Measurements from ENCODE around the gene GPSM1.

GPSM1 gene

GRCh38 chr9:136393531-136393930 lies 66.2 kb downstream of the GPSM1 start:
- H3K27me3 ChIP-seq (replicated peaks; ENCODE audit: control insufficient read depth, insufficient read depth, low read length) = no peaks in the 10 kb centered on the region
- H3K4me1 ChIP-seq (ENCODE audit: control insufficient read depth, insufficient read depth, low read length) = peaks cover 39% of the 10 kb centered on the region
- no peaks in the 10 kb centered on the region for H3K9me3 ChIP-seq (ENCODE audit: control insufficient read depth, low read length)
- peak overlapping the region; percentile 76 for H3K9ac ChIP-seq (ENCODE audit: low read length)
- H3K4me3 ChIP-seq (ENCODE audit: low read length) = peak overlapping the region; percentile 34
- no peak for DNase-seq (ENCODE audit: low read depth)
- H3K36me3 ChIP-seq (ENCODE audit: control insufficient read depth, insufficient read depth, low read length, severe bottlenecking) = peaks cover 52% of the 10 kb centered on the region

GRCh38 chr9:136394312-136395019 lies 67.1 kb downstream of the GPSM1 start:
- H3K36me3 ChIP-seq (ENCODE audit: control insufficient read depth, insufficient read depth, low read length, severe bottlenecking) = peaks cover 42% of the 10 kb centered on the region
- H3K4me1 ChIP-seq (ENCODE audit: control insufficient read depth, insufficient read depth, low read length) = peaks cover 47% of the 10 kb centered on the region
- DNase-seq (ENCODE audit: low read depth) = no peak
- no peaks in the 10 kb centered on the region for H3K9me3 ChIP-seq (ENCODE audit: control insufficient read depth, low read length)
- H3K4me3 ChIP-seq (ENCODE audit: low read length) = no peak overlapping the region
- H3K9ac ChIP-seq (ENCODE audit: low read length) = peak overlapping the region; percentile 76
- no peaks in the 10 kb centered on the region for H3K27me3 ChIP-seq (replicated peaks; ENCODE audit: control insufficient read depth, insufficient read depth, low read length)

- Histone ChIP-seq H3K9me3 (ENCODE audit: control insufficient read depth, low read length) (no peaks in the 10 kb centered on the region), H3K4me1 (ENCODE audit: control insufficient read depth, insufficient read depth, low read length) (peaks cover 47% of the 10 kb centered on the region), H3K27me3 (replicated peaks; ENCODE audit: control insufficient read depth, insufficient read depth, low read length) (no peaks in the 10 kb centered on the region), H3K36me3 (ENCODE audit: control insufficient read depth, insufficient read depth, low read length, severe bottlenecking) (peaks cover 37% of the 10 kb centered on the region), H3K4me3 (ENCODE audit: low read length) (no peak overlapping the region), H3K9ac (ENCODE audit: low read length) (peak overlapping the region; percentile 57)
- no peak for DNase-seq (ENCODE audit: low read depth)
These were observed 67.6 kb downstream of the GPSM1 start for GRCh38 chr9:136395020-136395340.

DNA sequence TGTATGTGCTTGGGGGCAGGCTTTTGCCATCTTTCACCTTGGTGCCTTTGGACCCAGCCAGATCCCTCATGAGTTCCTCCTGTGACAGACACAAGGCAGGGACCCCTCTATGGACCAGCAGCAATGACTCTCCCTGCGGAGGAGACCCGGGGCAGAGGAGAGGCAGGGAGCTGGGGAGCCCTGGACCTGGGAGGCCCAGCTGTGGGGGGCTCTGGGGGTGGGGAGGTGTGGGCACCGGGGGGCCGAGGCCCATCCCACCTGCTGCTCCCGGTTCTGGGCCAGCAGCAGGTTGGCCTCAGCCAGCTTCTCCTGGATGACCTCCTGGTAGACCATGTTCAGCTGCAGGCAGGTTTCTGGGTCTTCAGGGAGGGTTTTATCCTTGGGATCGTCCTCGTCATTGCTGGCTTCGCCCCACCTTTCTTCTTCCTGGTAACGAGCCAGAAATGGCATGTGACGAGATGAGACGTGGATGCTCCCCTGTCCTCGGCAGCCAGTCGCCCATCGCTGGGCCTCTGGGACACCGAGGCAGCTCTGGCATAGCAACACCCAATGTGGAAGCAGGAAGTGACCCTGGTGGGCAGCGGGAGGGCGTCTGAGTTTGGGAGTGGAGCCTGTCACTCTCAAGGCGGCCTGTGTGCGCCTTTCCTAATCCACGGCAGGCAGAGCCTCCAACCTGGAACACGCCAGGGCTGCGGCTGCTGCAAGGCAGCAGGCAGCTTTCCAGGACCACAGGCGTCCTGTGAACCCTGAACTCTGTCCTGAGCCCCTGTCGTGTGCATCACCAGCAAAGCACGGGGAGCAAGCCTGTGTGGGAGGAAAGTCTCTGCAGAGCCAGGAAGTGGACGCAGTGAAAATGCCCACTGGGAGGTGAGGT lies 68.2 kb downstream of the GPSM1 start:
- no peak for DNase-seq (ENCODE audit: low read depth)
- no peak overlapping the region for H3K4me3 ChIP-seq (ENCODE audit: low read length)
- H3K4me1 ChIP-seq (ENCODE audit: control insufficient read depth, insufficient read depth, low read length) = peaks cover 50% of the 10 kb centered on the region
- H3K27me3 ChIP-seq (replicated peaks; ENCODE audit: control insufficient read depth, insufficient read depth, low read length) = no peaks in the 10 kb centered on the region
- H3K9ac ChIP-seq (ENCODE audit: low read length) = peak overlapping the region; percentile 57
- peaks cover 36% of the 10 kb centered on the region for H3K36me3 ChIP-seq (ENCODE audit: control insufficient read depth, insufficient read depth, low read length, severe bottlenecking)
- H3K9me3 ChIP-seq (ENCODE audit: control insufficient read depth, low read length) = no peaks in the 10 kb centered on the region

- Histone ChIP-seq H3K9me3 (ENCODE audit: control insufficient read depth, low read length) (no peaks in the 10 kb centered on the region), H3K4me1 (ENCODE audit: control insufficient read depth, insufficient read depth, low read length) (peaks cover 50% of the 10 kb centered on the region), H3K4me3 (ENCODE audit: low read length) (no peak overlapping the region), H3K36me3 (ENCODE audit: control insufficient read depth, insufficient read depth, low read length, severe bottlenecking) (peaks cover 35% of the 10 kb centered on the region), H3K27me3 (replicated peaks; ENCODE audit: control insufficient read depth, insufficient read depth, low read length) (no peaks in the 10 kb centered on the region), H3K9ac (ENCODE audit: low read length) (no peak overlapping the region)
- DNase-seq (ENCODE audit: low read depth) = no peak
These were observed 68.8 kb downstream of the GPSM1 start for GRCh38 chr9:136396219-136396515.

DNA sequence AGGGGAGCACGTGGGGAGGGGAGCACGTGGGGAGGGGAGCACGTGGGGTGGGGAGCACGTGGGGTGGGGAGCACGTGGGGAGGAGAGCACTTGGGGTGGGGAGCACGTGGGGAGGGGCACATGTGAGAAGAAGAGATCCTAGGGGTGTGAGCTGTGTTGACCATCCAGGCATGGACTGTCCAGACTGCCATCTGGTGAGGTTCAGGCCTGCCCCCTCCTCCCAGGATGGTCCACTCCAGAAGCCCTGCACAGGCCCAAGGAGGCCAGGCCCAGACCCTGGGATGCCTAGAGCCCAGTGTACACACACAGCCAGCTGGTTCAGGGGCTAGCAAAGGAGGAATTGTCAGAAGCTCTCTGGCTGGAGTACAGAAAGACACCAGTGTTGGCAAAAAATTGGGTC lies 70.3 kb downstream of the GPSM1 start:
- no peak overlapping the region for H3K4me3 ChIP-seq (ENCODE audit: low read length)
- DNase-seq (ENCODE audit: low read depth) = no peak
- no peak overlapping the region for H3K9ac ChIP-seq (ENCODE audit: low read length)
- no peaks in the 10 kb centered on the region for H3K27me3 ChIP-seq (replicated peaks; ENCODE audit: control insufficient read depth, insufficient read depth, low read length)
- no peaks in the 10 kb centered on the region for H3K9me3 ChIP-seq (ENCODE audit: control insufficient read depth, low read length)
- H3K4me1 ChIP-seq (ENCODE audit: control insufficient read depth, insufficient read depth, low read length) = peaks cover 35% of the 10 kb centered on the region
- peaks cover 43% of the 10 kb centered on the region for H3K36me3 ChIP-seq (ENCODE audit: control insufficient read depth, insufficient read depth, low read length, severe bottlenecking)

DNA sequence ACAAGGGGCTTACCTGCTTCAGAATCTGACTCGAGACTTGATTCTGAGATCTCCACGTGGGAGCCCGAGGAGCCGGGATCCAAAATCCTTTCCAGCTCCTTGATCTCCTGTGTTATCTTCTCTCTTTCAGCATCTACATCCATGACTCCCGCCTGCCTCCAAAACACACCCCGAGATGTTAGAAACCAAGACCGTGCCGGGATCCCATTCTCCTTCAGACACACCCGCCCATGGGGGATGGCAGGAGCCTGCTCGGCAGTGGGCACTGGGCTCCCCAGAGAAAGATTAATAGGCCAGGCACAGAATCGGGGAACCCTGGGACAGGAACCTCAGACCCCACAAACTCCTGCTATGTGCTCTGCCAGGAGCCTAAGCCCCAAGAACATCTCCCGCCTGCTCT lies 70.9 kb downstream of the GPSM1 start:
- H3K4me1 ChIP-seq (ENCODE audit: control insufficient read depth, insufficient read depth, low read length) = peaks cover 29% of the 10 kb centered on the region
- H3K4me3 ChIP-seq (ENCODE audit: low read length) = no peak overlapping the region
- DNase-seq (ENCODE audit: low read depth) = no peak
- no peaks in the 10 kb centered on the region for H3K27me3 ChIP-seq (replicated peaks; ENCODE audit: control insufficient read depth, insufficient read depth, low read length)
- no peaks in the 10 kb centered on the region for H3K9me3 ChIP-seq (ENCODE audit: control insufficient read depth, low read length)
- peaks cover 44% of the 10 kb centered on the region for H3K36me3 ChIP-seq (ENCODE audit: control insufficient read depth, insufficient read depth, low read length, severe bottlenecking)
- peak overlapping the region; percentile 88 for H3K9ac ChIP-seq (ENCODE audit: low read length)

GRCh38 chr9:136399176-136400037 lies 72.1 kb downstream of the GPSM1 start:
- Histone ChIP-seq H3K36me3 (ENCODE audit: control insufficient read depth, insufficient read depth, low read length, severe bottlenecking) (peaks cover 55% of the 10 kb centered on the region), H3K27me3 (replicated peaks; ENCODE audit: control insufficient read depth, insufficient read depth, low read length) (no peaks in the 10 kb centered on the region), H3K4me3 (ENCODE audit: low read length) (peak overlapping the region; percentile 82), H3K4me1 (ENCODE audit: control insufficient read depth, insufficient read depth, low read length) (peaks cover 20% of the 10 kb centered on the region), H3K9ac (ENCODE audit: low read length) (peak overlapping the region; percentile 88), H3K9me3 (ENCODE audit: control insufficient read depth, low read length) (no peaks in the 10 kb centered on the region)
- DNase-seq (ENCODE audit: low read depth) = peak; percentile 45

- peaks cover 59% of the 10 kb centered on the region for H3K36me3 ChIP-seq (ENCODE audit: control insufficient read depth, insufficient read depth, low read length, severe bottlenecking)
- DNase-seq (ENCODE audit: low read depth) = peak; percentile 95
- peak within 1 kb of the TSS; percentile 88 for H3K9ac ChIP-seq (ENCODE audit: low read length)
- H3K27me3 ChIP-seq (replicated peaks; ENCODE audit: control insufficient read depth, insufficient read depth, low read length) = no peaks in the 10 kb centered on the region
- peak within 1 kb of the TSS; percentile 82 for H3K4me3 ChIP-seq (ENCODE audit: low read length)
- no peaks in the 10 kb centered on the region for H3K9me3 ChIP-seq (ENCODE audit: control insufficient read depth, low read length)
- peaks cover 12% of the 10 kb centered on the region for H3K4me1 ChIP-seq (ENCODE audit: control insufficient read depth, insufficient read depth, low read length)
These were observed 72.9 kb downstream of the GPSM1 start, which contains the start of gene SNAPC4 for GRCh38 chr9:136400038-136400834. SNAPC4 (minus strand) TSS chr9:136400170; CDS start chr9:136398428, 1,742 bp downstream.

GRCh38 chr9:136401173-136401922 lies 74.0 kb downstream of the GPSM1 start:
- no peaks in the 10 kb centered on the region for H3K9me3 ChIP-seq (ENCODE audit: control insufficient read depth, low read length)
- no peak for DNase-seq (ENCODE audit: low read depth)
- peaks cover 57% of the 10 kb centered on the region for H3K36me3 ChIP-seq (ENCODE audit: control insufficient read depth, insufficient read depth, low read length, severe bottlenecking)
- no peaks in the 10 kb centered on the region for H3K27me3 ChIP-seq (replicated peaks; ENCODE audit: control insufficient read depth, insufficient read depth, low read length)
- no peak overlapping the region for H3K4me3 ChIP-seq (ENCODE audit: low read length)
- peaks cover 12% of the 10 kb centered on the region for H3K4me1 ChIP-seq (ENCODE audit: control insufficient read depth, insufficient read depth, low read length)
- H3K9ac ChIP-seq (ENCODE audit: low read length) = peak overlapping the region; percentile 88

All from adipocyte (in vitro differentiated cells).